PFSK-1 (cell line): ENCODE results near the gene ZKSCAN1.

Source experiments
- FOXP2 ChIP-seq: optimal IDR thresholded peaks from 2 replicates; pipeline ENCODE3; 2011; ENCODE audit warnings: borderline replicate concordance, control low read depth, inconsistent platforms; ENCODE audit not compliant: insufficient read depth; ENCODE audit errors: extremely low read length, extremely low read depth
- POLR2AphosphoS5 ChIP-seq: IDR thresholded peaks from 2 replicates; pipeline ENCODE4 v1.6.1; 2012; ENCODE audit warnings: low read depth, mild to moderate bottlenecking, control low read depth, low read length, moderate library complexity
- REST ChIP-seq, 2 experiments: IDR thresholded peaks; 2 replicates each; pipeline versions ENCODE4 v1.6.1 to v1.8.0; 2011 to 2012; ENCODE audit warnings: low read depth in 2 of 2, low read length in 2 of 2, control low read depth in 1 of 2, inconsistent platforms in 1 of 2, mild to moderate bottlenecking in 1 of 2, moderate library complexity in 1 of 2; ENCODE audit not compliant: insufficient read depth in 1 of 2
- SIN3A ChIP-seq: IDR thresholded peaks from 2 replicates; pipeline ENCODE4 v1.6.1; 2012; ENCODE audit warnings: mild to moderate bottlenecking, low read length, moderate library complexity, borderline replicate concordance; ENCODE audit not compliant: insufficient read depth
- TAF1 ChIP-seq: IDR thresholded peaks from 2 replicates; pipeline ENCODE4 v1.6.1; 2012; ENCODE audit warnings: low read length, control low read depth, borderline replicate concordance; ENCODE audit not compliant: insufficient read depth

The ZKSCAN1 gene

GRCh38 chr7:100059251-100059739, 43.9 kb downstream of the ZKSCAN1 start:
- no peak for TF ChIP-seq SIN3A
- TF ChIP-seq FOXP2, result no peak
- no peak for TF ChIP-seq TAF1
- TF ChIP-seq REST (IDR thresholded peaks at IDR 0.05; ENCODE audit: insufficient read depth in 1 of 2, low read depth in 2 of 2, low read length in 2 of 2), result no peak
- TF ChIP-seq POLR2AphosphoS5, result no peak

GRCh38 chr7:100061518-100062193, 46.3 kb downstream of the ZKSCAN1 start:
- TF ChIP-seq TAF1 (no peak), SIN3A (no peak), FOXP2 (no peak), POLR2AphosphoS5 (no peak), REST (IDR thresholded peaks at IDR 0.05; ENCODE audit: insufficient read depth in 1 of 2, low read depth in 2 of 2, low read length in 2 of 2) (no peak)

- TF ChIP-seq REST (IDR thresholded peaks at IDR 0.05; ENCODE audit: insufficient read depth in 1 of 2, low read depth in 2 of 2, low read length in 2 of 2), result no peak
- no peak for TF ChIP-seq POLR2AphosphoS5
- no peak for TF ChIP-seq SIN3A
- no peak for TF ChIP-seq FOXP2
- TF ChIP-seq TAF1, result no peak
Measured at GRCh38 chr7:100063376-100063775, 48.0 kb downstream of the ZKSCAN1 start.

GRCh38 chr7:100064162-100064561, 48.8 kb downstream of the ZKSCAN1 start:
- TF ChIP-seq SIN3A, result no peak
- no peak for TF ChIP-seq REST (IDR thresholded peaks at IDR 0.05; ENCODE audit: insufficient read depth in 1 of 2, low read depth in 2 of 2, low read length in 2 of 2)
- no peak for TF ChIP-seq POLR2AphosphoS5
